ENCODE results near the gene MAD1L1. TPM values are rescaled to one million over a fixed set of nuclear protein-coding genes. Genes with fewer than 3 reads are reported as not detected.
A peak's percentile ranks its signal among the peaks of the same experiment; 100 is the strongest.

MAD1L1 gene
- total RNA-seq, 4 donors from 2014 or later, result 8.0 to 52.7 (median 26.7) TPM

DNA sequence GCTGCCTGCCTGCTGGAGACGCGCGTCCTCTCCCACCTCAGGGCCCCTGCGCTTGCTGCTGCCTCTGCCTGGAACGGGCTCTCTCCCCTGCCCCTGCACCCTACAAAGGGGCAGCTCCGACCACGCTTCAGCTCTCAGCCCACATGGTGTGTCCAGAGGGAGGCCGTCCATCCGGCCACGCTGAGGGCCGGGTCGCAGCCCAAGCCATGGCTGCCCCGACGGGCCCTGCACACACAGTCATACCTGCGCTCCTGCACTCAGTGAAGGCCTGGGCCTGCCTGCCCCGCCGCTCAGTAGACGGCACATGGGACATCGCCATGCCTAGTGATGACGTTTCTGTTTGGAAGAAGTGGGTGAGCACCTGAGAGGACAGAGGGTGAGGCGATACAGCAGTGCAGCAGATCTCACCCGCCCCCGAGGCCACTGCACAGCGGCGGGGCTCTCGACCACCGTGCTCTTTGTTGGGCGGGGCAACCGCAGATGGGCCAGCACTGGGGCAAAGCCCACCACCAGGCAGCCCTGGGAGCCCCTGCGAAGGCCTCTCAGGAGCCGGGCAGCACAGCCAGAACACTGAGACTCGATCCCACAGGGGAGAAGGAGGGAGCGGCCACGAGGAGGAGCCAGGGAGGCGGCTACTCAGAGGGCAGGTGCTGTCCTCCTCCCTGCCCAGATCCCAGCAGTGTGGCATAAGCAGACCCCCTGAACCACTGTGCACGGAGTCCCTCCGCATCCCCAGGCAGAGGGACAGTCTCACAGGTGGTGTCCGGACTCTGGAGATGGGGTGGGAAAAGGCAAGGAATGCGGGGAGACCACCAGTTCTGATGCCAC is 129.5 kb downstream of the MAD1L1 start:
- Histone ChIP-seq H3K27ac (peak overlapping the region in 2 of 4 donors; percentile 55 to 82), H3K36me3 (no peaks in the 10 kb centered on the region), H3K4me1 (peaks cover 7 to 18% (median 14%) of the 10 kb centered on the region in 4 donors), H3K4me3 (peak overlapping the region in 1 of 4 donors; percentile 2), H3K9me3 (no peaks in the 10 kb centered on the region), H3K27me3 (no peaks in the 10 kb centered on the region)
- WGBS, 2 donors (ENCODE audit: low coverage in 1 of 2), result 92% methylated on average over 37 of the region's 39 CpGs; no CpG with 5 or more reads in 1 of the 2 donors
- TF ChIP-seq, protein P1, sequence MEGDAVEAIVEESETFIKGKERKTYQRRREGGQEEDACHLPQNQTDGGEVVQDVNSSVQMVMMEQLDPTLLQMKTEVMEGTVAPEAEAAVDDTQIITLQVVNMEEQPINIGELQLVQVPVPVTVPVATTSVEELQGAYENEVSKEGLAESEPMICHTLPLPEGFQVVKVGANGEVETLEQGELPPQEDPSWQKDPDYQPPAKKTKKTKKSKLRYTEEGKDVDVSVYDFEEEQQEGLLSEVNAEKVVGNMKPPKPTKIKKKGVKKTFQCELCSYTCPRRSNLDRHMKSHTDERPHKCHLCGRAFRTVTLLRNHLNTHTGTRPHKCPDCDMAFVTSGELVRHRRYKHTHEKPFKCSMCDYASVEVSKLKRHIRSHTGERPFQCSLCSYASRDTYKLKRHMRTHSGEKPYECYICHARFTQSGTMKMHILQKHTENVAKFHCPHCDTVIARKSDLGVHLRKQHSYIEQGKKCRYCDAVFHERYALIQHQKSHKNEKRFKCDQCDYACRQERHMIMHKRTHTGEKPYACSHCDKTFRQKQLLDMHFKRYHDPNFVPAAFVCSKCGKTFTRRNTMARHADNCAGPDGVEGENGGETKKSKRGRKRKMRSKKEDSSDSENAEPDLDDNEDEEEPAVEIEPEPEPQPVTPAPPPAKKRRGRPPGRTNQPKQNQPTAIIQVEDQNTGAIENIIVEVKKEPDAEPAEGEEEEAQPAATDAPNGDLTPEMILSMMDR (IDR thresholded peaks at IDR 0.05), result peak in 1 of 5 experiments; percentile 6
- no peak for TF ChIP-seq EP300 (IDR thresholded peaks at IDR 0.05; ENCODE audit: low read depth)
- in situ Hi-C loops (cut with MboI; ENCODE audit: low pct_ligation_motif_present in 1 of 4, low pct_unique_long_range_greater_than_20kb in 1 of 4, low sequenced_read_pairs in 3 of 4), result no loop called here
- no peak for DNase-seq
- intact Hi-C loops (cut with DNase I; ENCODE audit: low total_unique reads), result loop anchor here (5.0 kb wide), 1 partner anchor 104 kb away; no protein-coding TSS in a partner anchor

DNA sequence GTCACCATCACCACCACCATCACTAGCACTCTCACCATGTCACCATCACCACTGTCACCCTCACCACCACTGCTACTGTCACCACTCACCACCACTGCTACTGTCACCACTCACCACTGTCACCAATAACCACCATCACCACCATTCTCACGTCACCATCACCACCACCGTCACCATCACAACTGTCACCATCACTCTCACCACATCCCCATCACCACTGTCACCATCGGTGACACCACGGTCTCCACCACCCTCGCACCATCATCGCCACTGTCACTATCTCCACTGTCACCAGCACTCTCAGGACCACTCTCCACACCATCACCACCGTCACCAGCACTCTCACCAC is 130.4 kb downstream of the MAD1L1 start:
- in situ Hi-C loops (cut with MboI; ENCODE audit: low pct_ligation_motif_present in 1 of 4, low pct_unique_long_range_greater_than_20kb in 1 of 4, low sequenced_read_pairs in 3 of 4), result no loop called here
- H3K27ac ChIP-seq, result no peak overlapping the region
- 91 to 98% methylated on average over 6 to 7 of the region's 7 CpGs for WGBS, 2 donors (ENCODE audit: low coverage in 1 of 2)
- no peaks in the 10 kb centered on the region for H3K9me3 ChIP-seq
- DNase-seq, result no peak
- H3K4me3 ChIP-seq, result no peak overlapping the region
- intact Hi-C loops (cut with DNase I; ENCODE audit: low total_unique reads), result loop anchor here (5.0 kb wide), 1 partner anchor 105 kb away; no protein-coding TSS in a partner anchor
- H3K4me1 ChIP-seq, result peaks cover 7 to 18% (median 14%) of the 10 kb centered on the region in 4 donors
- TF ChIP-seq POLR2A (IDR thresholded peaks at IDR 0.05), result no peak
- no peak for TF ChIP-seq POLR2AphosphoS5 (IDR thresholded peaks at IDR 0.05)
- no peak for TF ChIP-seq EP300 (IDR thresholded peaks at IDR 0.05; ENCODE audit: low read depth)
- TF ChIP-seq, protein P1 (IDR thresholded peaks at IDR 0.05), result no peak
- H3K27me3 ChIP-seq, result no peaks in the 10 kb centered on the region
- H3K36me3 ChIP-seq, result no peaks in the 10 kb centered on the region

DNA sequence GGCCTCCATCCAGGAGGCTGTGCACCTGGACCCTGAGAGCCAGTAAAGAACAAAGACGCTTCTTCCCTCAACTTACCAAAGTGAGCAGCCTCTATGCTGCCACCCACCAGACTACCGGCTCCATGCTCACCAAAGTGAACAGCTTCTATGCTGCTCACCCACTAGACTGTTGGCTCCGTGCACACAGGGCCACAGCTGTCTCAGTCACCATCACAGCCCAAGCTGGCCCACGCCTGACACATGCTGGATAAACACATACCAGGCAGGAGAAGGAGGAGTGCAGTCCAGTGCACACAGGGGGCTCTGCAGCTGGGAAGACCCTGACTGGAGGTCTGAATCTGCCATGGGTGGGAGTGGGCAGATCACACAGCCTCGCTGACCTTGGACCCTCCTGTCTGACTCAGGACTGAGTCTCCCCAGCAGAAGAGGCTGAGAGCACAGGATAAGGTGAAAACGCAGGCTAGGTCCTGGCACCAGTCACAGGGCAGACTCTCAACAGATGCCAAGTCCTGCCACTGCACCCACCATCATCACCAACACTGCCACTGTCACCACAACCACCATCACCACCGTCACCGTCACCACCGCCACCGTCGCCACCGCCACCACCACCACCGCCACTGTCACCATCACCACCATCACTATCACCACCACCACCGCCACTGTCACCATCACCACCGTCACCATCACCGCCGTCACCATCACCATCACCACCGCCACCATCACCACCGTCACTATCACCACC is 130.9 kb downstream of the MAD1L1 start:
- Histone ChIP-seq H3K9me3 (no peaks in the 10 kb centered on the region), H3K4me3 (no peak overlapping the region), H3K27me3 (no peaks in the 10 kb centered on the region), H3K4me1 (peaks cover 7 to 18% (median 14%) of the 10 kb centered on the region in 4 donors), H3K27ac (no peak overlapping the region), H3K36me3 (no peaks in the 10 kb centered on the region)
- TF ChIP-seq, protein P1 (IDR thresholded peaks at IDR 0.05), result no peak
- TF ChIP-seq EP300 (IDR thresholded peaks at IDR 0.05; ENCODE audit: low read depth), result no peak
- no peak for TF ChIP-seq POLR2AphosphoS5 (IDR thresholded peaks at IDR 0.05)
- TF ChIP-seq POLR2A (IDR thresholded peaks at IDR 0.05), result no peak
- 96 to 100% methylated on average over 1 to 19 of the region's 19 CpGs for WGBS, 2 donors (ENCODE audit: low coverage in 1 of 2)
- DNase-seq, result no peak
- intact Hi-C loops (cut with DNase I; ENCODE audit: low total_unique reads), result loop anchor here (5.0 kb wide), 1 partner anchor 105 kb away; no protein-coding TSS in a partner anchor
- in situ Hi-C loops (cut with MboI; ENCODE audit: low pct_ligation_motif_present in 1 of 4, low pct_unique_long_range_greater_than_20kb in 1 of 4, low sequenced_read_pairs in 3 of 4), result no loop called here
